NT2/D1 (cell line): ENCODE measurements around the gene TTBK2.
A peak's percentile ranks its signal among the peaks of the same experiment; 100 is the strongest.
"Not testable (repeated sequence)": the region's sequence is repeated elsewhere in the genome, so short reads cannot be mapped to it uniquely, and the experiment has no call there.

Experiments used
- DNase-seq: peaks from one replicate; pipeline ENCODE4 v3.0.0-alpha.2; 2011; ENCODE audit warnings: low read depth, low spot score
- H3K27me3 ChIP-seq: 2 replicates; pipeline ENCODE4 v1.6.0; 2011; ENCODE audit warnings: mild to moderate bottlenecking; ENCODE audit not compliant: insufficient read length, insufficient read depth
- H3K36me3 ChIP-seq: 2 replicates; pipeline ENCODE4 v1.6.1; 2011; ENCODE audit warnings: mild to moderate bottlenecking, low read length, mixed read lengths; ENCODE audit not compliant: insufficient read depth, insufficient read length
- H3K4me1 ChIP-seq: 2 replicates; pipeline ENCODE4 v1.5.1; 2011; ENCODE audit not compliant: insufficient read depth, insufficient read length
- H3K4me3 ChIP-seq: 2 replicates; pipeline ENCODE4 v1.5.1; 2011; ENCODE audit warnings: low read depth; ENCODE audit not compliant: insufficient read length
- H3K9ac ChIP-seq: 2 replicates; pipeline ENCODE4 v1.6.0; 2011; ENCODE audit warnings: low read depth; ENCODE audit not compliant: insufficient read length
- H3K9me3 ChIP-seq: 2 replicates; pipeline ENCODE4 v1.5.1; 2011; ENCODE audit warnings: mild to moderate bottlenecking, low read length; ENCODE audit not compliant: insufficient read depth
- SUZ12 ChIP-seq: IDR thresholded peaks from 2 replicates; pipeline ENCODE4 v1.6.1; 2011; ENCODE audit not compliant: insufficient read length, insufficient read depth; ENCODE audit errors: extremely low read depth
- YY1 ChIP-seq: IDR thresholded peaks from 2 replicates; pipeline ENCODE4 v1.6.1; 2011; ENCODE audit not compliant: insufficient read length, insufficient read depth
- ZNF274 ChIP-seq: IDR thresholded peaks from 2 replicates; pipeline ENCODE4 v1.6.1; 2011; ENCODE audit warnings: mild to moderate bottlenecking, low read depth, low read length

TTBK2 gene

DNA sequence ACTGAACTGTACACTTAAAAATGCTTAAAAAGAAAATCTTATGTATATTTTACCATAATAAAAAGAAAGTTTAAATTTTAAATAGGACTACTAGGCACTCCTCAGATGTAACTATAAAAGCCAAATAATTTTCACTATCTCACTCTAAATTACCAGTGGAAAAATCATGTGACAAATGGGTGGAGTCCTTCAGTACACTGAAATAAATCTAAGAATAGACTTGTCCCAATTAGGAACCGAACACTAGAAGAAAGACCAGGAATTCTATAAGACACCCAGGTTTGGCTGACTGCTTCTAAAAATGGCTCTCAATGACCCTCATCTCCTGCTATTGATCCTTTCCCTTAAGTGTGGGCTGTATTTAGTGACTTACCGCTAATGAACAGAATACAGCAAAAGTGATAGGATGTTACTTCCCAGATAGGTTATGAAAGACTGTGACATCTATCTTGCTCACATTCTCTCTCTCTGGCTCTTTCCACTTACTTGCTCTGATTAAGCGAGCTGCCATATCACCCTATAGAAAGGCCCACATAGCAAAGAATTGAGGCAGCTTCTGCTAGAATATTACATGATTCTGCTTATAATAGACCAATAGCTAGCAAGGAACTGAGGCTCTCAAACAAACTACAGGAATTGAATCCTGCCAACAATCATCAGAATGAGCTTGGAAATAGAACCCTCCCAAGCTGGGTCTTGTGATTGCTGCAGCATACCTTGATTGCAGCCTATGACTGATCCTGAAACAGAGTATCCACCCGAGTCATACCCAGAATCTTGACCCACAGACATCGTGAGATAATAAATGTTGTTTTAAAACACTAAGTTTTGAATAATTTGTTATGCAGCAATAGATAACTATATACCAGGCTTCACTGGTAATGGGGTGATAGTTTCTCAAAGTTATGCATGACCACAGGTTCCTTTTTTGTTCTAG lies 16.9 kb downstream of the TTBK2 start:
- Histone ChIP-seq H3K36me3 (no peaks in the 10 kb centered on the region), H3K9me3 (no peaks in the 10 kb centered on the region), H3K9ac (no peak overlapping the region), H3K4me3 (no peak overlapping the region), H3K4me1 (no peaks in the 10 kb centered on the region), H3K27me3 (no peaks in the 10 kb centered on the region)
- no peak for DNase-seq
- no peak for TF ChIP-seq ZNF274
- no peak for TF ChIP-seq YY1
- no peak for TF ChIP-seq SUZ12

DNA sequence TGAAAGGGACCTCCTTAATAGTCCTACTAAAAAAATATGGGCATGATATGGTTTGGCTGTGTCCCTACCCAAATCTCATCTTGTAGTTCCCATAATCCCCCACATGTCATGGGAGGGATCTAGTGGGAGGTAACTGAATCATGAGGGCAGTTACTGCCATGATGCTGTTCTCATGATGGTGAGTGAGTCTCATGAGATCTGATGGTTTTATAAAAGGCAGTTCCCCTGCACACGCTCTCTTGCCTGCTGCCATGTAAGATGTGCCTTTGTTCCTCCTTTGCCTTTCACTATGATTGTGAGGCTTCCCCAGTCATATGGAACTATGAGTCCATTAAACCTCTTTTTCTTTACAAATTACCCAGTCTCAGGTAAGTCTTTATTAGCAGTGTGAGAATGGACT lies 26.7 kb downstream of the TTBK2 start:
- not testable (repeated sequence) for H3K4me3 ChIP-seq, H3K36me3 ChIP-seq, H3K9me3 ChIP-seq, H3K27me3 ChIP-seq, DNase-seq, H3K9ac ChIP-seq, H3K4me1 ChIP-seq

DNA sequence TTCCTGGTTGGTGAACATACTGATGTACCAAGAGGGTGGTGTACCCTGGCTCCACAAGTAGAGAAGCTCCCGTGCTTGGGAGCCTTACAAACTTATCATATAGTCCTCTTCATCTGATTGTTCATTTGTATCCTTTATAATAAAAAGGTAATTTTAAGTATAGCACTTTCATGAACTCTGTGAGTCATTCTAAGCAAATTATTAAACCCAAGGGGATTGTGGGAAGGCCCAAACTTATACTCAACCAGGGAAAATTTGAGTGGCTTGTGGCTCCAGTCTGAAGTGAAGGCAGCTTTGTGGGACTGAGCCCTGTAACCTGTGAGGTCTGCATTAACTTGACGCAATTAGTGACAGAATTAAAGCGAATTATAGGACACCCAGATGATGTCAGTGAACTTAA lies 29.0 kb downstream of the TTBK2 start:
- TF ChIP-seq YY1 (no peak), ZNF274 (no peak), SUZ12 (no peak)
- no peaks in the 10 kb centered on the region for H3K36me3 ChIP-seq
- peaks cover 5% of the 10 kb centered on the region; the same call in 1 of the 2 replicates for H3K9me3 ChIP-seq
- no peak overlapping the region for H3K9ac ChIP-seq
- no peak for DNase-seq
- no peaks in the 10 kb centered on the region for H3K27me3 ChIP-seq
- H3K4me3 ChIP-seq: no peak overlapping the region
- peaks cover 2% of the 10 kb centered on the region for H3K4me1 ChIP-seq

DNA sequence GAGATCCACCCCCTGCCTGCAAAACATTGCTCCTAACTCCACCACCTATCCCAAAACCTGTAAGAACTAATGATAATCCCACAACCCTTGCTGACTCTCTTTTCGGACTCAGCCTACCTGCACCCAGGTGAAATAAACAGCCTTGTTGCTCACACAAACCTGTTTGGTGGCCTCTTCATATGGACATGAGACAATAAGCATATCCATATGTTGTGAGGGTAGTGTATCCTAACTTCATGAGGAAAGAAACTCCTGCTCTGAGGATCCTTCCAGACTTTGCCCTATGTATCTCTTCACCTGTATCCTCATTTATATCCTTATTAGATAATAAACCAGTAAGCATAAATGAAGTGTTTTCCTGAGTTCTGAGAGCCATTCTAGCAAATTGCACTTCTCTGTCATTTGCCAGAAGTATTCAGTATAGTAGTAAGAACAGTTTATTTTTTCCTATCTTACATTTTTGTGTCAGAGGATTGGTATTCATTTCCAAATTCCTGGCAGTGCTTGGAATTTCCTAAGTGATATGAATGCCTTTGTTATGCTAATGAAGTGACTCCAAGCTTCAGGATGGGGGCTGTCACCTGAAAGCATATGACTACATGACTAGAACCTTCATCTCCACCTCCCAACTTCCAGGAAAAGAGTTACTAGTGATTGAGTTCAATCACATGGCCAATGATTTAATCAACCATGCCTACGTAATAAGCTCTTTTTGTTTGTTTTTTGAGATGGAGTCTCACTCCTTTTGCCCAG lies 30.2 kb downstream of the TTBK2 start:
- no peaks in the 10 kb centered on the region for H3K27me3 ChIP-seq
- H3K9ac ChIP-seq: no peak overlapping the region
- H3K9me3 ChIP-seq: peaks cover 5% of the 10 kb centered on the region; the same call in 1 of the 2 replicates
- peak; percentile 5 for DNase-seq
- H3K36me3 ChIP-seq: no peaks in the 10 kb centered on the region
- peaks cover 2% of the 10 kb centered on the region for H3K4me1 ChIP-seq
- H3K4me3 ChIP-seq: no peak overlapping the region
- TF ChIP-seq ZNF274 (no peak), SUZ12 (no peak), YY1 (no peak)

DNA sequence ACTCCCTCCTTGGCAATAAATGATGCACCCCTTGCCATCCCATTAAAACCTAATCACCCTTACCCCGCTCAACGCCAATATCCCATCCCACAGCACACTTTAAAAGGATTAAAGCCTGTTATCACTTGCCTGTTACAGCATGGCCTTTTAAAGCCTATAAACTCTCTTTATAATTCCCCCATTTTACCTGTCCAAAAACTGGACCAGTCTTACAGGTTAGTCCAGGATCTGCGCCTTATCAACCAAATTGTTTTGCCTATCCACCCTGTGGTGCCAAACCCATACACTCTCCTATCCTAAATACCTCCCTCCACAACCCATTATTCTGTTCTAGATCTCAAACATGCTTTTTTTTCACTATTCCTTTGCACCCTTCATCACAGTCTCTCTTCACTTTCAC lies 33.2 kb downstream of the TTBK2 start:
- not testable (repeated sequence) for H3K4me3 ChIP-seq, DNase-seq, H3K9ac ChIP-seq, H3K9me3 ChIP-seq, H3K4me1 ChIP-seq, H3K27me3 ChIP-seq, H3K36me3 ChIP-seq

DNA sequence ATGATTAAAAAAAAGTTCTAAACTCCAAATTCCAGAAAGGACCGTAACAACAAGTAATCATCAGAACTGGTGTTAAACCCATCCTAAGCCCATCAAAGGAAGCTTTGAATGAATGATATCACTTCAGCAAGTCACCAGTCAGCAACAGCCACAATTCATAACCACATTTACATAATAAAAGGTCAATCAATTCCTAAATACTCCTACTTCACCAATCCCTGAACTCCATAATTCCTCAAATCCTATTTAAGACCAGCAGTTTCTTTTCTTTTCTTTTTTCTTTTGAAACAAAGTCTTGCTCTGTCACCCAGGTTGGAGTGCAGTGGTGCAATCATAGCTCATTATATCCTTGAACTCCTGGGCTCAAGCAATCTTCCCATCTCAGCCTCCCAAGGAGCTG lies 40.5 kb downstream of the TTBK2 start:
- Histone ChIP-seq H3K36me3 (no peaks in the 10 kb centered on the region), H3K27me3 (no peaks in the 10 kb centered on the region)
- DNase-seq: no peak

DNA sequence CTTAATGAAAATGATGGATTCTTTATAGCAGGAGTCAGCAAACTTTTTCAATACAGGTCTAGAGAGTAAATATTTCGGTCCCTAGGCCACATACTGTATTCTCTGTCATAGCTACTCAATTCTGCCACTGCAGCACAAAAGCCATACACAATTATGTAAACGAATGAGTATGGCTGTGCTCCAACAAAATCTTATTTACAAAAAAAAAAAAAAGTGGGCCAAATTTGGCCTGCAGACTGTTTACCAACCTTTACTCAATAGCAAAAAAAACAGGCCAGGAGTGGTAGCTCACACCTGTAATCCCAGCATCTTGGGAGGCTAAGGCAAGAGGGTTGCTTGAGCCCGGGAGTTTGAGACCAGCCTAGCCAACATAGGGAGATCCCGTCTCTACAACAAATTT lies 41.1 kb downstream of the TTBK2 start:
- Histone ChIP-seq H3K9ac (no peak overlapping the region), H3K4me1 (peaks cover 2% of the 10 kb centered on the region), H3K27me3 (no peaks in the 10 kb centered on the region), H3K36me3 (no peaks in the 10 kb centered on the region), H3K9me3 (no peaks in the 10 kb centered on the region), H3K4me3 (no peak overlapping the region)
- no peak for TF ChIP-seq YY1
- TF ChIP-seq ZNF274: no peak
- TF ChIP-seq SUZ12: no peak
- DNase-seq: no peak

More for the DNA sequence above, 40.5 kb downstream of the TTBK2 start:
- TF ChIP-seq YY1 (no peak), ZNF274 (no peak), SUZ12 (no peak)
- Histone ChIP-seq H3K9me3 (no peaks in the 10 kb centered on the region), H3K4me3 (no peak overlapping the region), H3K4me1 (peaks cover 2% of the 10 kb centered on the region), H3K9ac (no peak overlapping the region)

DNA sequence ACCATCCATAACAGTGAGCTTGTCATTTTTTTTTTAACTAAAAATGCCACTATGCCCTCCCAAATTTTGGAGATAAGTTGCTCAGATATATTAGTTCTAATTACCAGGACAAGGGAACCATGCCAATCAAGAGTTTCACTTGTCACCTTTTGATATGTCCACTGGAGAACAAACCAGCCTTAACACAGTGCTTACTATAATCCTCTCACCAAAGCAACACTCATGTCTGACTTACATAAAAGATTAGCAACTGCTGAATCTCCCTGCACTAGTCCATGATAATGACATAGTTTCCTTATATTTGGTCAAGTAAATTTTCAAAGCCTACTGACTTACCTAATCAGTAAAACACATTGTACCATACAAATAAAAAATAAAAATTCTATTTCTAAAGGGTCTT lies 44.4 kb downstream of the TTBK2 start:
- no peak overlapping the region for H3K9ac ChIP-seq
- TF ChIP-seq SUZ12 (no peak), ZNF274 (no peak), YY1 (no peak)
- no peak overlapping the region for H3K4me3 ChIP-seq
- no peaks in the 10 kb centered on the region for H3K9me3 ChIP-seq
- no peak for DNase-seq
- no peaks in the 10 kb centered on the region for H3K36me3 ChIP-seq
- H3K27me3 ChIP-seq: no peaks in the 10 kb centered on the region
- H3K4me1 ChIP-seq: peaks cover 2% of the 10 kb centered on the region
